ENCODE data around the gene KRT39. TPM values are rescaled to one million over a fixed set of nuclear protein-coding genes. Genes with fewer than 3 reads are reported as not detected.

The KRT39 gene
- total and polyA plus RNA-seq, 4 donors, result not detected

DNA sequence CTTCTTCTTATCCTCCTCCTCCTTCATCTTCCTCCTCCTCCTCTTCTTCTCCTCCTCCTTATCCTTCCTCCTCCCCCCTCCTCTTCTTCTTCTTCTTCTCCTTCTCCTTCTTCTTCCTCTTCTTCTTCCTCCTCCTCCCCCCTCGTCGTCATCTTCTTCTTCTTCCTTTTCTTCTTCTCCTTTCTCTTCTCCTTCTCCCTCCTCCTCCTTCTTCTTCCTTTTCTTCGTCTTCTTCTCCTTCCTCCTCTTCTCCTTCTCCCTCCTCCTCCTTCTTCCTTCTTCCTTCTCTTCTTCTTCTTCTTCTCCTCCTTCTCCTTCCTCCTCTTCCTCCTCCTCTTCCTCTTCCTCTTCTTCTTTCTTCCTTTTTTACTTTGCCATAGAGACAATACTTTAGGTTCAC is 24.2 kb downstream of the KRT39 start:
- Histone ChIP-seq H3K4me1 (ENCODE audit: control insufficient read depth in 1 of 2, insufficient read depth in 2 of 2, low read length in 2 of 2) (no peaks in the 10 kb centered on the region), H3K4me3 (ENCODE audit: low read length in 2 of 2) (no peak overlapping the region), H3K9me3 (ENCODE audit: control insufficient read depth, low read length) (no peaks in the 10 kb centered on the region), H3K27ac (ENCODE audit: low read depth in 1 of 2, low read length in 2 of 2) (no peak overlapping the region), H3K27me3 (ENCODE audit: control insufficient read depth in 1 of 2, insufficient read depth in 2 of 2, low read length in 1 of 2) (no peaks in the 10 kb centered on the region), H3K36me3 (ENCODE audit: control insufficient read depth in 1 of 2, insufficient read depth in 2 of 2, low read length in 1 of 2) (no peaks in the 10 kb centered on the region)
- 78 to 83% methylated on average over 3 of the region's 3 CpGs for WGBS, 2 donors
- no peak for DNase-seq
- no peak for ATAC-seq (ENCODE audit: low FRiP score)
- intact Hi-C loops (cut with DNase I), result no loop called here

DNA sequence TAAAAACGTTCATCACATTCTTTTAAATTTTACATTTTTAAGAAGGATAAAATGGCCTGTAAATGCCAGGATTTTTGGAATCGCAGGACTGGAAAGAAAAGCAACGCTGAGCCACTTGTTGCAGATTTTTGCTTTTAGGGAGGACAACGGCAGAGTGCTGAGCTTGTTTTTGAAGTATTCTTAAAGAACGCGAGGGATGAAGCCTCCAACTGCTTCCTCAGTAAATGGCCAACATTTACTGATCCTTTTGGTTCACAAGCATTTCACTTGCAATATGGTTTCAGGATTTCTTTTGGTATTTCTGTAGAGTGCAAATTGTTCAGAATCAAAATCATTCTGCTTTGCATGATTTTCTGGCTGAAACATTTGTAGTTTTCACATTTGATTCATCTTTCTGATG is 26.5 kb downstream of the KRT39 start:
- Histone ChIP-seq H3K27ac (ENCODE audit: low read depth in 1 of 2, low read length in 2 of 2) (no peak overlapping the region), H3K9me3 (ENCODE audit: control insufficient read depth, low read length) (no peaks in the 10 kb centered on the region), H3K27me3 (ENCODE audit: control insufficient read depth in 1 of 2, insufficient read depth in 2 of 2, low read length in 1 of 2) (no peaks in the 10 kb centered on the region), H3K36me3 (ENCODE audit: control insufficient read depth in 1 of 2, insufficient read depth in 2 of 2, low read length in 1 of 2) (no peaks in the 10 kb centered on the region), H3K4me3 (ENCODE audit: low read length in 2 of 2) (no peak overlapping the region), H3K4me1 (ENCODE audit: control insufficient read depth in 1 of 2, insufficient read depth in 2 of 2, low read length in 2 of 2) (no peaks in the 10 kb centered on the region)
- no peak for DNase-seq
- no peak for ATAC-seq (ENCODE audit: low FRiP score)
- whole genome bisulfite sequencing, 2 donors, result 65 to 75% methylated on average over 6 of the region's 6 CpGs
- intact Hi-C loops (cut with DNase I), result no loop called here

DNA sequence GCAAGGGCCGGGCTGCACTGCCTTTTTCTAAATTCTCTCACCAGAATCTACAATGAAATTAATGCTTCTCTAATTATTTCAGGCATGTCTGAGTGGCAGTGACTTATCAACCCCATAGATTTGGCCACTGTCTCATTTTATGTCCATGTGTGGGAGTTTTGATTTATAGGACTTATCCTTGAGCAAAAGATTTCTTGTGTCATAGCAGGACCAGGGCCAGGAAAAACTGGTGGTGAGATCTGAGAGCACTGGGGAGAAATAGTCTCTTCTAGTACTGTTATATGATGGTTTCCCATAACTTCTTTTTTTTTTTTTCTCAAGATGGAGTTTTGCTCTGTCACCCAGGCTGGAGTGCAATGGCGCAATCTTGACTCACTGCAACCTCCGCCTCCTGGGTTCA is 27.8 kb downstream of the KRT39 start:
- H3K4me3 ChIP-seq (ENCODE audit: low read length in 2 of 2), result no peak overlapping the region
- H3K27ac ChIP-seq (ENCODE audit: low read depth in 1 of 2, low read length in 2 of 2), result no peak overlapping the region
- H3K4me1 ChIP-seq (ENCODE audit: control insufficient read depth in 1 of 2, insufficient read depth in 2 of 2, low read length in 2 of 2), result no peaks in the 10 kb centered on the region
- DNase-seq (no peak), ATAC-seq (ENCODE audit: low FRiP score) (no peak)
- intact Hi-C loops (cut with DNase I), result no loop called here
- no peaks in the 10 kb centered on the region for H3K36me3 ChIP-seq (ENCODE audit: control insufficient read depth in 1 of 2, insufficient read depth in 2 of 2, low read length in 1 of 2)
- no peaks in the 10 kb centered on the region for H3K9me3 ChIP-seq (ENCODE audit: control insufficient read depth, low read length)
- 87 to 93% methylated on average over 3 of the region's 3 CpGs for WGBS, 2 donors
- no peaks in the 10 kb centered on the region for H3K27me3 ChIP-seq (ENCODE audit: control insufficient read depth in 1 of 2, insufficient read depth in 2 of 2, low read length in 1 of 2)

DNA sequence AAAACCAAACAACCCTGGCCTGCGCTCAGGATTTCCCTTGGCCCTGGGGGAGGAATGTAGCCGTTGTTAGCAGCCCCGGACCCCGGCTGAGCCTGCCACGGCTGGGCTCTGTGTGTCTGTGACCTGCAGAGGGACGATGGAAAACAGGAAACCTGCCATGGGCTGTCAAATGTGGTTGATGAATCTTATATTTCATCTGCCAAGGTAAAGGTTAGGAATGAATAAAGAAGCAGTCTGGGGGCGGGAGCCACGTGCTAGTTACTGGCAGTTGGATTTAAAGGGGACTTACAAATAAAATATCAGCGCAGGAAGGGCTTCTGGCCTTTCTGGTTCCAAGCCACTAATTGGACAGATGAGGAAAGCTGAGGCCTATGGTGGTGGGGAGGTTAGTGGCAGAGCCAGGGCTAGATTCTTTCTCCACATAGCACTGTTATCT is 29.3 kb downstream of the KRT39 start, which contains the start of gene KRT23:
KRT23 (minus strand) TSS at position 263 of the 436 bp plus-strand sequence. CDS start 1,043 bp downstream, outside the sequence.
- intact Hi-C loops (cut with DNase I), result no loop called here
- DNase-seq (no peak), ATAC-seq (ENCODE audit: low FRiP score) (no peak)
- no peak within 1 kb of the TSS for H3K4me3 ChIP-seq (ENCODE audit: low read length in 2 of 2)
- no peak within 1 kb of the TSS for H3K27ac ChIP-seq (ENCODE audit: low read depth in 1 of 2, low read length in 2 of 2)
- no peaks in the 10 kb centered on the region for H3K36me3 ChIP-seq (ENCODE audit: control insufficient read depth in 1 of 2, insufficient read depth in 2 of 2, low read length in 1 of 2)
- 18 to 21% methylated on average over 9 of the region's 9 CpGs for WGBS, 2 donors
- H3K9me3 ChIP-seq (ENCODE audit: control insufficient read depth, low read length), result no peaks in the 10 kb centered on the region
- no peaks in the 10 kb centered on the region for H3K4me1 ChIP-seq (ENCODE audit: control insufficient read depth in 1 of 2, insufficient read depth in 2 of 2, low read length in 2 of 2)
- H3K27me3 ChIP-seq (ENCODE audit: control insufficient read depth in 1 of 2, insufficient read depth in 2 of 2, low read length in 1 of 2), result no peaks in the 10 kb centered on the region

DNA sequence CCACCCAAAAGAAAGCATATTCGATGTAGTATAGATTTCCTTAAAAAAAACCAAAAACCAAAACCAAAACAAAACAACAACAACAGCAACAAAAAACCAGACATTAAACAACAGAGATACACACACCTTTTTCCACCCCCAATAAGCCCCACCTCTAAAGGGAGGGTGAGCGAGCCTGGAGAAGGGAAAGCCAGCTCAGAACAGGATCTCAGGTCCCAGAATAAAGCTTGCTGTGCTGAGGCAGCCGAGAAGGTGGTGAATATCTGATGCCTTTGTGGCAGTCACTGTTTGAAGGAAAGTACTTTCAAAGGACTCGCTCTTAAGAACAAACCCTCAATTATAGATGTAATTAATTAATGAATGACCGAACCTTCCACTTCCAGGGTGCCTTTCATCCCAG is 29.8 kb downstream of the KRT39 start:
- H3K27ac ChIP-seq (ENCODE audit: low read depth in 1 of 2, low read length in 2 of 2), result no peak overlapping the region
- H3K9me3 ChIP-seq (ENCODE audit: control insufficient read depth, low read length), result no peaks in the 10 kb centered on the region
- DNase-seq, result no peak
- 48 to 59% methylated on average over 5 of the region's 5 CpGs for WGBS, 2 donors
- no peak overlapping the region for H3K4me3 ChIP-seq (ENCODE audit: low read length in 2 of 2)
- ATAC-seq (ENCODE audit: low FRiP score), result no peak
- H3K27me3 ChIP-seq (ENCODE audit: control insufficient read depth in 1 of 2, insufficient read depth in 2 of 2, low read length in 1 of 2), result no peaks in the 10 kb centered on the region
- intact Hi-C loops (cut with DNase I), result no loop called here
- no peaks in the 10 kb centered on the region for H3K36me3 ChIP-seq (ENCODE audit: control insufficient read depth in 1 of 2, insufficient read depth in 2 of 2, low read length in 1 of 2)
- H3K4me1 ChIP-seq (ENCODE audit: control insufficient read depth in 1 of 2, insufficient read depth in 2 of 2, low read length in 2 of 2), result no peaks in the 10 kb centered on the region

DNA sequence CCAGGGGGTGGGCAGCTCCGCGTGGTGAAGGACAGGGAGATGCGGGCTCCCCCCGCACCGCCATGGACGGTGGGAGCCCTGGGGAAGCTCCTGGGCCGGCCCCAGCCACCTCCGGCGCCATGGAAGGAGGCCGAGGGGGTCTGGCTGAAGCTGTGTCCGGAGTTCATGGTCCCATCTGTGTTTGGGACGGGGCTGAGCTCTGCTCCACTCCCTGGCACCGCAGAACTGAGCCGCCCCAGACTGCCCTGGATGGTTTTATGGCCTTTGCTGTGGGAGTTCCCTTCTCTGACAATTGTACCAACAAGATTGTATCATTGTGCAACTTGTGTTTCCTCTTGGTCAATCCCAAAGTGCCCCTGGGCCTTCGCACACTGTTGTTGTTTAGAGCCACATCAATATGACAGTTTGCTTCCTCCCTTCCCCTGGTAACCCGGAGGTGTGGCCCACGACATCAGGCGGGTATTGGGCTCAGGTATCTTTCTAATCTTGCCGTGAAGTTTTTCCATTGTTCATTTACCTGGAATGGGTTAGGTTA is 30.2 kb downstream of the KRT39 start:
- no peak overlapping the region for H3K27ac ChIP-seq (ENCODE audit: low read depth in 1 of 2, low read length in 2 of 2)
- no peaks in the 10 kb centered on the region for H3K4me1 ChIP-seq (ENCODE audit: control insufficient read depth in 1 of 2, insufficient read depth in 2 of 2, low read length in 2 of 2)
- H3K4me3 ChIP-seq (ENCODE audit: low read length in 2 of 2), result no peak overlapping the region
- H3K27me3 ChIP-seq (ENCODE audit: control insufficient read depth in 1 of 2, insufficient read depth in 2 of 2, low read length in 1 of 2), result no peaks in the 10 kb centered on the region
- 88 to 91% methylated on average over 19 of the region's 19 CpGs for WGBS, 2 donors
- no peak for DNase-seq
- ATAC-seq (ENCODE audit: low FRiP score), result no peak
- H3K9me3 ChIP-seq (ENCODE audit: control insufficient read depth, low read length), result no peaks in the 10 kb centered on the region
- no peaks in the 10 kb centered on the region for H3K36me3 ChIP-seq (ENCODE audit: control insufficient read depth in 1 of 2, insufficient read depth in 2 of 2, low read length in 1 of 2)
- intact Hi-C loops (cut with DNase I), result no loop called here

DNA sequence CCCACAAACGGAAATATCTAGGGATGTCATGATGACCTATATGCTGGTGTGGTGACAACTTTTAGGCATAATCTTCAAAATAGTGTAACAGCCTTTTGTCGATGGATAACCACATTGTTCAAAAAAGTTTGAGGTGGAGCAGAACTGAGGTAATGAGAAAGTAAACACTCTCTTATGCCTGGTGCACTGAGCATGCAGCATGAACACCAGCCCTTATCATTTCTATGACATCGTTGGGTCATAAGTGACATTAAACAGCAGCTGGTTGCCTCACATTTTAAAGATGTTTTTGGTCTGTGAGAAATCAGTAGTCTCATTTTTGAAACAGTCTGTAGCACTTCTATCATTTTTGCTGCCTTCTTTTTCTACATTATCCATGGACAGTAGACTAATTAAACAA is 31.1 kb downstream of the KRT39 start:
- Histone ChIP-seq H3K9me3 (ENCODE audit: control insufficient read depth, low read length) (no peaks in the 10 kb centered on the region), H3K4me3 (ENCODE audit: low read length in 2 of 2) (no peak overlapping the region), H3K27me3 (ENCODE audit: control insufficient read depth in 1 of 2, insufficient read depth in 2 of 2, low read length in 1 of 2) (no peaks in the 10 kb centered on the region), H3K36me3 (ENCODE audit: control insufficient read depth in 1 of 2, insufficient read depth in 2 of 2, low read length in 1 of 2) (no peaks in the 10 kb centered on the region), H3K4me1 (ENCODE audit: control insufficient read depth in 1 of 2, insufficient read depth in 2 of 2, low read length in 2 of 2) (no peaks in the 10 kb centered on the region), H3K27ac (ENCODE audit: low read depth in 1 of 2, low read length in 2 of 2) (no peak overlapping the region)
- ATAC-seq (ENCODE audit: low FRiP score) (no peak), DNase-seq (no peak)
- intact Hi-C loops (cut with DNase I), result no loop called here
- 61 to 75% methylated on average over 3 of the region's 3 CpGs for WGBS, 2 donors

DNA sequence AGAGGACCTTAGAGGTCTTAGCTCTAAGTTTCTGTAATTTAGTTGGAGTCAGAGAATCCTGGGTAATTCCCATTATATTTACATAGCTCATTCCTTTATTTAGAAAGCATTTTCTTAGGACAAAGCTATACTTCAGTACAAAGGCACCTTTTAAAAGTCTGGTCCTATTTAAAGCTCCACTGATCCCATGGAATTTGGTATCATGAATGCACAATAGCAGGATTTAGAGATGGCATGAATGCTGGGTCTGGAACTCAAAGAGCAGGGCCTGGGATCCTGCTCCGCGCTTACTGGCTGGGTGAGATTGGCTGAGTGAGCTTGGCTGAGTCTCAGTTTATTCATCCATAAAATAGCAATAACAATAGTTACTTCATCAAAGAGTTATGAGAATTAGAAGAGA is 34.1 kb downstream of the KRT39 start:
- H3K36me3 ChIP-seq (ENCODE audit: control insufficient read depth in 1 of 2, insufficient read depth in 2 of 2, low read length in 1 of 2), result no peaks in the 10 kb centered on the region
- H3K9me3 ChIP-seq (ENCODE audit: control insufficient read depth, low read length), result no peaks in the 10 kb centered on the region
- H3K4me1 ChIP-seq (ENCODE audit: control insufficient read depth in 1 of 2, insufficient read depth in 2 of 2, low read length in 2 of 2), result no peaks in the 10 kb centered on the region
- no peak for ATAC-seq (ENCODE audit: low FRiP score)
- H3K27ac ChIP-seq (ENCODE audit: low read depth in 1 of 2, low read length in 2 of 2), result no peak overlapping the region
- no peak overlapping the region for H3K4me3 ChIP-seq (ENCODE audit: low read length in 2 of 2)
- no peak for DNase-seq
- 56 to 85% methylated on average over 2 of the region's 2 CpGs for WGBS, 2 donors
- intact Hi-C loops (cut with DNase I), result no loop called here
- no peaks in the 10 kb centered on the region for H3K27me3 ChIP-seq (ENCODE audit: control insufficient read depth in 1 of 2, insufficient read depth in 2 of 2, low read length in 1 of 2)

DNA sequence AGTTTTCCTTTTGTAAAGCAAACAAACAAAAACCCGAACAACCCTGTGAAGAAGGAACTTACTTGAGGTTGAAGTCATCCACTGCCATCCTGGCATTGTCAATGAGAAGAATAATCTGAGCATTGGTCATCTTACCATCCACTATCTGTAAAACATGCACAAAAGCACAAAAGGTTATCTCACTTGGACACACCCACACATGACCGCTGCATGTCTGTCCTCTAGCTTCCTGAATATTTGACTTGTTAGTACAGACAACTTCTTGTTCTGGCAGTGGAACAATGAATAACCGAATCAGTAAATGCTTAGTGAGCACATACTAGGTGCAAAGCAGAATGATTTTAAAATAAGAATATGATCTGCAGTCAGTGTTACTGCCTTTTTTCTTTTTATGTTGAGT is 35.4 kb downstream of the KRT39 start:
- WGBS, 2 donors, result 70 to 75% methylated on average over 3 of the region's 3 CpGs
- no peak for ATAC-seq (ENCODE audit: low FRiP score)

More for the DNA sequence above, 35.4 kb downstream of the KRT39 start:
- Histone ChIP-seq H3K27ac (ENCODE audit: low read depth in 1 of 2, low read length in 2 of 2) (no peak overlapping the region), H3K27me3 (ENCODE audit: control insufficient read depth in 1 of 2, insufficient read depth in 2 of 2, low read length in 1 of 2) (no peaks in the 10 kb centered on the region), H3K9me3 (ENCODE audit: control insufficient read depth, low read length) (no peaks in the 10 kb centered on the region), H3K4me1 (ENCODE audit: control insufficient read depth in 1 of 2, insufficient read depth in 2 of 2, low read length in 2 of 2) (no peaks in the 10 kb centered on the region), H3K36me3 (ENCODE audit: control insufficient read depth in 1 of 2, insufficient read depth in 2 of 2, low read length in 1 of 2) (no peaks in the 10 kb centered on the region), H3K4me3 (ENCODE audit: low read length in 2 of 2) (no peak overlapping the region)
- intact Hi-C loops (cut with DNase I), result no loop called here
- no peak for DNase-seq
